ENCODE results near the gene ARL8A. TPM values are rescaled to one million over a fixed set of nuclear protein-coding genes. Genes with fewer than 3 reads are reported as not detected.
A peak's percentile ranks its signal among the peaks of the same experiment; 100 is the strongest.

The ARL8A gene
- polyA plus RNA-seq, 1 donor (not counting 4 experiments of a cell fraction or from before 2014, with no cell fraction given): 58.6 TPM

DNA sequence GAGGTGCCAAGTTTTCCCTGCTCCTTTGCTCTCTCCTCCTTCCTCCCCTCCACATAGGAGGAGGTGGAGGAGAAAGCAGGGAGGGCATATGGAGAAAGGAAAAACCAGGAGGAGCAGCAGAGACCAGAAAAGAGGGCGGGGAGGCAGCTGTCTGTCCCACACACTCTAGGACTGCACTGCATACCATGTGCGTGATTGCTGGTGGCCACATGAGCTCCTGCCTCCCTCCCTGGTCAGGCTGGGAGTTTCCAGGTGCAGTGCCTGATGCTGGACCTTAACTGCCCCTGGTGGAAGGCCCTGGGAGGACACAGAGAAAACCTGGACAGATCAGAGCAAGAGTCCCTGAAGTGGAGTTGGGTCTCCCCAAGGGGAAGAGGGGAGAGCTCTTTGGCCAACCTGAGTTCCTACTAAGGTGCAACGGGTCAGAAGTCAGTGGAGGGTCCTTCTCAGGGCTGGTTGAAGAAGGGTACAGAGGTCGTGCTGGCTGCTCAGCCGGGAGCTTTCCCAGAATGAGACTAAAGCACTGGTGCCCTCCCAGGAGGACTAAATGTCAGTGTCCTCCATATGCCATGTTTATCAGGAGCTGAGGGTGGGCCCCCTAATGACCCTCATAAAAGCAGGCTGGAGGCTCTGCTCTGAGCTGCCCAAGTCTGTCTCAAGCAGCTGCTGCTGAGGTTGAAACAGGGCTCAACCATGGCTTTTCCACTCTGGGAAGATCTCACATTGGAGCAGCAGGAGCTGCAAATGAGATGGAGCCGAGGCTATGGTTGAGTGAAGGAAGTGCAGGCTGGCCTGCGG is 45.6 kb upstream of the ARL8A start:
- H3K36me3 ChIP-seq (ENCODE audit: control insufficient read depth in 2 of 2, extremely low read depth in 1 of 2, insufficient read depth in 2 of 2, low read length in 2 of 2): no peaks in the 10 kb centered on the region
- TF ChIP-seq, protein P1, sequence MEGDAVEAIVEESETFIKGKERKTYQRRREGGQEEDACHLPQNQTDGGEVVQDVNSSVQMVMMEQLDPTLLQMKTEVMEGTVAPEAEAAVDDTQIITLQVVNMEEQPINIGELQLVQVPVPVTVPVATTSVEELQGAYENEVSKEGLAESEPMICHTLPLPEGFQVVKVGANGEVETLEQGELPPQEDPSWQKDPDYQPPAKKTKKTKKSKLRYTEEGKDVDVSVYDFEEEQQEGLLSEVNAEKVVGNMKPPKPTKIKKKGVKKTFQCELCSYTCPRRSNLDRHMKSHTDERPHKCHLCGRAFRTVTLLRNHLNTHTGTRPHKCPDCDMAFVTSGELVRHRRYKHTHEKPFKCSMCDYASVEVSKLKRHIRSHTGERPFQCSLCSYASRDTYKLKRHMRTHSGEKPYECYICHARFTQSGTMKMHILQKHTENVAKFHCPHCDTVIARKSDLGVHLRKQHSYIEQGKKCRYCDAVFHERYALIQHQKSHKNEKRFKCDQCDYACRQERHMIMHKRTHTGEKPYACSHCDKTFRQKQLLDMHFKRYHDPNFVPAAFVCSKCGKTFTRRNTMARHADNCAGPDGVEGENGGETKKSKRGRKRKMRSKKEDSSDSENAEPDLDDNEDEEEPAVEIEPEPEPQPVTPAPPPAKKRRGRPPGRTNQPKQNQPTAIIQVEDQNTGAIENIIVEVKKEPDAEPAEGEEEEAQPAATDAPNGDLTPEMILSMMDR (optimal IDR thresholded peaks at IDR 0.05 in 1 of 3, IDR thresholded peaks at IDR 0.05 in 1 of 3, conservative IDR thresholded peaks at IDR 0.05 in 1 of 3; ENCODE audit: extremely low read depth in 1 of 3, insufficient read depth in 2 of 3, low read length in 3 of 3): peak in 2 of 3 experiments; percentile 16 to 27
- TF ChIP-seq EZH2 (IDR thresholded peaks at IDR 0.05; ENCODE audit: low read length): no peak
- no peak overlapping the region for H3K4me2 ChIP-seq (ENCODE audit: control insufficient read depth, extremely low read depth, insufficient read depth, low read depth, low read length)
- H3K27ac ChIP-seq (ENCODE audit: control insufficient read depth, insufficient read depth, low read length): no peak overlapping the region
- H3K4me1 ChIP-seq (ENCODE audit: control insufficient read depth, extremely low read depth, insufficient read depth, low read length): peaks cover 4% of the 10 kb centered on the region
- dilution Hi-C loops (cut with MboI; ENCODE audit: extremely low pct_ligation_motif_present, low sequenced_read_pairs): no loop called here
- no peak for DNase-seq (ENCODE audit: low read depth, low spot score)
- H3K27me3 ChIP-seq (ENCODE audit: control insufficient read depth, extremely low read depth, insufficient read depth, low read length): peaks cover 39% of the 10 kb centered on the region
- no peaks in the 10 kb centered on the region for H3K79me2 ChIP-seq (ENCODE audit: control insufficient read depth, insufficient read depth, low read length)
- H4K20me1 ChIP-seq (ENCODE audit: control insufficient read depth, extremely low read depth, insufficient read depth, low read length): peaks cover 3% of the 10 kb centered on the region
- no peak overlapping the region for H2AFZ ChIP-seq (ENCODE audit: control insufficient read depth, low read length)
- no peak overlapping the region for H3K4me3 ChIP-seq (ENCODE audit: control insufficient read depth in 2 of 3, extremely low read depth in 1 of 3, insufficient read depth in 2 of 3, low read depth in 1 of 3, low read length in 3 of 3)
- no peaks in the 10 kb centered on the region for H3K9me1 ChIP-seq (ENCODE audit: control insufficient read depth, extremely low read depth, insufficient read depth, low read length)
- no peak for FAIRE-seq
- no peaks in the 10 kb centered on the region for H3K9me3 ChIP-seq (ENCODE audit: control insufficient read depth, low read depth, low read length)
- H3K9ac ChIP-seq (ENCODE audit: control insufficient read depth, extremely low read depth, insufficient read depth, low read length): no peak overlapping the region

DNA sequence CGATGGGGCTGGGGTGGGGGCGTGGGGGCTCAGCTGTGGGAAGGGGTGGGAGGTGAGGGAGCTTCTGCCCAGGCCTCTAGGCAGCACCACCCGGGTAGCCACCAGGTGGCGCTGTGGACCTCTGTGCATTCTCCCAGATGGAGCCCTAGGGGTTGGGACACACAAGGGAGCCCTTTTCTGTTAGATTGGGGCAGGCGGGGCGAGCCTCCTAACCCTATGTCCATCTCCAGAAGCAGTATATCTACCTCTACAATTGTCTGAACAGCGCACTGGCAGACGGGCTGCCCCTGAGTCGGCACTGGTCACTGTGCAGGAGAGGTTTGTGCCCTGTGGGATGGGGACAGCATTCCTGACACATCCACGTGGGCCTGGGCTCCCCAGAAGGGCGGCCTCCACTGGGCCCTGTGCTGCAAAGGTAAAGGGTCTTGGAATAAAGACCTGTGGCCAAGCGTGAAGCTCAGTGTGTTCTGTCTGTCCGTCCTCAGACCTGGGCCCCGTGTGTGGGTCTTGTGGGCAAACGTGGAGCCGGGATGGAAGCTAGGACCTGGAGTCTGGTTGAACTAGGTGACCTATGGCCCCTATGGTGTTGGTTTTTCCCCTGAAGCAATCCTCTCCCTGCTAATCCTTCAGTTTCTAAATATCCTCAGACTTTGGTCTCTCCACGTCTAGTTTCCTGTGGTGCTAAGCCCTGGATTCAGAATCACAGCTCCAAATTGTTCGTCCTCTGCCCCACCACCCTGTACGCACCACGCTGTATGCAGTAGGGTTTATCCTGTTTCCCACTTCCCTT is 44.7 kb upstream of the ARL8A start:
- no peak overlapping the region for H3K4me2 ChIP-seq (ENCODE audit: control insufficient read depth, extremely low read depth, insufficient read depth, low read depth, low read length)
- TF ChIP-seq EZH2 (IDR thresholded peaks at IDR 0.05; ENCODE audit: low read length): no peak
- TF ChIP-seq, protein P1 (optimal IDR thresholded peaks at IDR 0.05 in 1 of 3, IDR thresholded peaks at IDR 0.05 in 1 of 3, conservative IDR thresholded peaks at IDR 0.05 in 1 of 3; ENCODE audit: extremely low read depth in 1 of 3, insufficient read depth in 2 of 3, low read length in 3 of 3): peak; percentile 42 to 83 (median 73)
- H3K27me3 ChIP-seq (ENCODE audit: control insufficient read depth, extremely low read depth, insufficient read depth, low read length): peaks cover 36% of the 10 kb centered on the region
- peaks cover 4% of the 10 kb centered on the region for H3K4me1 ChIP-seq (ENCODE audit: control insufficient read depth, extremely low read depth, insufficient read depth, low read length)
- dilution Hi-C loops (cut with MboI; ENCODE audit: extremely low pct_ligation_motif_present, low sequenced_read_pairs): no loop called here
- H3K36me3 ChIP-seq (ENCODE audit: control insufficient read depth in 2 of 2, extremely low read depth in 1 of 2, insufficient read depth in 2 of 2, low read length in 2 of 2): no peaks in the 10 kb centered on the region
- peaks cover 3% of the 10 kb centered on the region for H4K20me1 ChIP-seq (ENCODE audit: control insufficient read depth, extremely low read depth, insufficient read depth, low read length)
- H3K27ac ChIP-seq (ENCODE audit: control insufficient read depth, insufficient read depth, low read length): no peak overlapping the region
- no peak for DNase-seq (ENCODE audit: low read depth, low spot score)
- no peaks in the 10 kb centered on the region for H3K9me3 ChIP-seq (ENCODE audit: control insufficient read depth, low read depth, low read length)
- no peaks in the 10 kb centered on the region for H3K9me1 ChIP-seq (ENCODE audit: control insufficient read depth, extremely low read depth, insufficient read depth, low read length)
- no peak overlapping the region for H3K9ac ChIP-seq (ENCODE audit: control insufficient read depth, extremely low read depth, insufficient read depth, low read length)
- H3K79me2 ChIP-seq (ENCODE audit: control insufficient read depth, insufficient read depth, low read length): no peaks in the 10 kb centered on the region
- peak; percentile 34 for FAIRE-seq
- H3K4me3 ChIP-seq (ENCODE audit: control insufficient read depth in 2 of 3, extremely low read depth in 1 of 3, insufficient read depth in 2 of 3, low read depth in 1 of 3, low read length in 3 of 3): no peak overlapping the region
- H2AFZ ChIP-seq (ENCODE audit: control insufficient read depth, low read length): no peak overlapping the region
